HepG2 (cell line): ENCODE data around the gene SLC1A4. TPM values are rescaled to one million over a fixed set of nuclear protein-coding genes. Genes with fewer than 3 reads are reported as not detected.

ENCODE experiments used
- CBX2 ChIP-seq, 2 experiments: fragments of 200-600 bp in 1 of 2; sonication (generic); formaldehyde crosslinking in 1 of 2; IDR thresholded peaks; 2 replicates each; pipeline versions ENCODE4 v1.7.0 to v1.8.1; 2018 to 2022; ENCODE audit warnings: low read depth in 2 of 2, low read length in 1 of 2, mild to moderate bottlenecking in 1 of 2, missing genetic modification reagents in 1 of 2
- FOXA1 ChIP-seq, 2 experiments: fragments of 450-650 bp in 1 of 2; sonication (generic) in 1 of 2; formaldehyde crosslinking in 1 of 2; IDR thresholded peaks; 2 replicates each; pipeline versions ENCODE4 v1.4.0 to v1.6.1; 2016 to 2020; ENCODE audit warnings: missing genetic modification reagents in 1 of 2
- FOXA3 ChIP-seq: IDR thresholded peaks from 2 replicates; pipeline ENCODE4 v1.6.1; 2016; ENCODE audit warnings: missing genetic modification reagents, missing compliant biosample characterization
- MIER3 ChIP-seq: IDR thresholded peaks from 2 replicates; pipeline ENCODE4 v1.6.1; 2016; ENCODE audit warnings: missing compliant biosample characterization, borderline replicate concordance
- NCOA2 ChIP-seq: sonication (generic); formaldehyde crosslinking; IDR thresholded peaks from 2 replicates; pipeline ENCODE4 v1.8.0; 2022; ENCODE audit warnings: inconsistent platforms
- SP5 ChIP-seq: IDR thresholded peaks from 2 replicates; pipeline ENCODE4 v1.6.1; 2016; ENCODE audit warnings: low read depth, borderline replicate concordance
- ZFP37 ChIP-seq: sonication (generic); formaldehyde crosslinking; IDR thresholded peaks from 2 replicates; pipeline ENCODE4 v1.4.0; 2020; ENCODE audit warnings: missing genetic modification reagents, borderline replicate concordance
- ZFP41 ChIP-seq: sonication (generic); formaldehyde crosslinking; IDR thresholded peaks from 2 replicates; pipeline ENCODE4 v1.4.0; 2020; ENCODE audit warnings: mild to moderate bottlenecking, missing genetic modification reagents, borderline replicate concordance
- ZNF430 ChIP-seq: sonication (generic); formaldehyde crosslinking; IDR thresholded peaks from 2 replicates; pipeline ENCODE4 v1.9.0; 2021; ENCODE audit warnings: mild to moderate bottlenecking, missing genetic modification reagents
- polyA plus RNA-seq, 8 experiments: library from polyadenylated mRNA; depleted of rRNA in 3 of 8; stranded (reverse) in 7 of 8; unstranded in 1 of 8; fragments of >200 nt; fragmentation: Illumina TruSeq in 4 of 8; extraction: Trizol in 4 of 8; gene quantifications; 2 replicates each; pipeline versions ENCODE4 v1.2.1 to v1.2.3, GENCODE V29; 2011 to 2016; ENCODE audit warnings: low read depth in 4 of 8, missing spikeins in 1 of 8, mixed read lengths in 1 of 8; ENCODE audit not compliant: insufficient read depth in 1 of 8
- total RNA-seq, 5 experiments: library from RNA; depleted of rRNA; stranded (reverse); fragments of >200 nt; fragmentation: Illumina TruSeq; extraction: Trizol; gene quantifications; 2 replicates each; pipeline ENCODE4 v1.2.3, GENCODE V29; 2016; ENCODE audit warnings: low read depth in 1 of 5
- TF ChIP-seq, protein P1 (sequence below), 2 experiments: sonication (generic) in 1 of 2; formaldehyde crosslinking in 1 of 2; IDR thresholded peaks; 2 replicates each; pipeline versions ENCODE4 v1.6.1 to v1.9.0; 2014 to 2022; ENCODE audit warnings: antibody characterized with exemption in 1 of 2, borderline replicate concordance in 1 of 2, inconsistent platforms in 1 of 2, low read depth in 1 of 2, missing genetic modification reagents in 1 of 2
- TF ChIP-seq, protein P2 (sequence below), 2 experiments: sonication (generic) in 1 of 2; formaldehyde crosslinking in 1 of 2; IDR thresholded peaks; 2 replicates each; pipeline versions ENCODE4 v1.4.0 to v1.6.1; 2018 to 2020; ENCODE audit warnings: missing genetic modification reagents in 2 of 2, borderline replicate concordance in 1 of 2, low read depth in 1 of 2, mild to moderate bottlenecking in 1 of 2, missing biosample characterization in 1 of 2
- TF ChIP-seq, protein P3 (sequence below): sonication (generic); formaldehyde crosslinking; IDR thresholded peaks from 2 replicates; pipeline ENCODE4 v1.4.0; 2020; ENCODE audit warnings: missing genetic modification reagents

Gene SLC1A4
- total and polyA plus RNA-seq, 2 of the 13 experiments (the other 11 are each of a cell fraction or from before 2014, with no cell fraction given) = 21.0 to 39.6 TPM

DNA sequence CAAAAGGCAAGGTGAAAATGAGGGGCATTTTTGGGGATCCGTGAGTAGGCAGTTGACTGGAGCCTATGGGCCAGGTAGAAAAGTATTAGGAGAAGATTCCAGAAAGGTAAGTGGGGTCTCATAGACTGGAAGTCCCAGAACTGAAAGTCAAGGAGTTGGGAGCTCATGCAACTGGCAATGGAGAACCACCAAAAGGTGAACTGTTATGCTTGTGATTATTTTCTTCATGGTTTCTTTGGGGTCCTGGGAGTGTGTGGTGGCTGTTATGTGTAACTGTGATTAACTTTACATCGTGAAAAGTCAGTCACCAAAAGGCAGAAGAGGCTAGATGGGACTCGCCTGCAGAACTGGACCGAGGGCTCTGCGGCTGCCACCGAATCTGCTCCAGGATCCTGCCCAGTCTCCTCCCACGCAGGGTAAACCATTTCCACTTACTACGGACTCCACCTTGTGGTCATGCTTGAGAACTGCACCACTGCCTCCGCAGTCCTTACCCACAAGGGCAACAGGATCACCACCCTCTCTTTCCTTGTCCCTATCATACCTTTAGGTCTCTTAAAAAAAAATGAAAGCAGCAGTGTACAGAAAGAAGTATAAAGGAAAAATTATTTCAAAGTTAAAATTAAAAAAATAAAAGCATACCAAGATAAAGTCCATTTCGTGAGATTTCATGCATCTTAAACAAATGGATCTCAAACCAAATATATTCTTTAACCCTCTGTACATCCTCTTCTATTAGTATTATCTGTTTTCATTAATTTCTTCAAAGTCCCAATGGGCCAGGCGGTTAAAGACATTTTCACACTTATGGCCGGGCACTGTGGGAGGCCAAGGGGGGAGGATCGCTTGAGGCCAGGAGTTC is 51.4 kb downstream of the SLC1A4 start (continued):
- TF ChIP-seq, protein P1, sequence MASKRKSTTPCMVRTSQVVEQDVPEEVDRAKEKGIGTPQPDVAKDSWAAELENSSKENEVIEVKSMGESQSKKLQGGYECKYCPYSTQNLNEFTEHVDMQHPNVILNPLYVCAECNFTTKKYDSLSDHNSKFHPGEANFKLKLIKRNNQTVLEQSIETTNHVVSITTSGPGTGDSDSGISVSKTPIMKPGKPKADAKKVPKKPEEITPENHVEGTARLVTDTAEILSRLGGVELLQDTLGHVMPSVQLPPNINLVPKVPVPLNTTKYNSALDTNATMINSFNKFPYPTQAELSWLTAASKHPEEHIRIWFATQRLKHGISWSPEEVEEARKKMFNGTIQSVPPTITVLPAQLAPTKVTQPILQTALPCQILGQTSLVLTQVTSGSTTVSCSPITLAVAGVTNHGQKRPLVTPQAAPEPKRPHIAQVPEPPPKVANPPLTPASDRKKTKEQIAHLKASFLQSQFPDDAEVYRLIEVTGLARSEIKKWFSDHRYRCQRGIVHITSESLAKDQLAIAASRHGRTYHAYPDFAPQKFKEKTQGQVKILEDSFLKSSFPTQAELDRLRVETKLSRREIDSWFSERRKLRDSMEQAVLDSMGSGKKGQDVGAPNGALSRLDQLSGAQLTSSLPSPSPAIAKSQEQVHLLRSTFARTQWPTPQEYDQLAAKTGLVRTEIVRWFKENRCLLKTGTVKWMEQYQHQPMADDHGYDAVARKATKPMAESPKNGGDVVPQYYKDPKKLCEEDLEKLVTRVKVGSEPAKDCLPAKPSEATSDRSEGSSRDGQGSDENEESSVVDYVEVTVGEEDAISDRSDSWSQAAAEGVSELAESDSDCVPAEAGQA (IDR thresholded peaks at IDR 0.05; ENCODE audit: low read depth) = no peak
- TF ChIP-seq, protein P1 (CRISPR knock-in tag; IDR thresholded peaks at IDR 0.05; ENCODE audit: borderline replicate concordance) = no peak
- TF ChIP-seq NCOA2 (peak; percentile 59; the same call in 1 of the 2 replicates), FOXA3 (CRISPR knock-in tag) (peak; percentile 66), ZFP41 (CRISPR knock-in tag) (no peak), ZFP37 (CRISPR knock-in tag) (peak; percentile 45; the same call in 1 of the 2 replicates), SP5 (0 out of 2 replicates have a peak, but pooled peaks have one; percentile 43), MIER3 (CRISPR knock-in tag) (peak; percentile 73; the same call in 1 of the 2 replicates), CBX2 (IDR thresholded peaks at IDR 0.05; ENCODE audit: low read depth, low read length) (no peak), CBX2 (CRISPR knock-in tag; IDR thresholded peaks at IDR 0.05; ENCODE audit: low read depth) (no peak), FOXA1 (IDR thresholded peaks at IDR 0.05) (no peak), FOXA1 (CRISPR knock-in tag; IDR thresholded peaks at IDR 0.05) (0 out of 2 replicates have a peak, but pooled peaks have one; percentile 9), ZNF430 (CRISPR knock-in tag) (no peak)
- TF ChIP-seq, protein P2, sequence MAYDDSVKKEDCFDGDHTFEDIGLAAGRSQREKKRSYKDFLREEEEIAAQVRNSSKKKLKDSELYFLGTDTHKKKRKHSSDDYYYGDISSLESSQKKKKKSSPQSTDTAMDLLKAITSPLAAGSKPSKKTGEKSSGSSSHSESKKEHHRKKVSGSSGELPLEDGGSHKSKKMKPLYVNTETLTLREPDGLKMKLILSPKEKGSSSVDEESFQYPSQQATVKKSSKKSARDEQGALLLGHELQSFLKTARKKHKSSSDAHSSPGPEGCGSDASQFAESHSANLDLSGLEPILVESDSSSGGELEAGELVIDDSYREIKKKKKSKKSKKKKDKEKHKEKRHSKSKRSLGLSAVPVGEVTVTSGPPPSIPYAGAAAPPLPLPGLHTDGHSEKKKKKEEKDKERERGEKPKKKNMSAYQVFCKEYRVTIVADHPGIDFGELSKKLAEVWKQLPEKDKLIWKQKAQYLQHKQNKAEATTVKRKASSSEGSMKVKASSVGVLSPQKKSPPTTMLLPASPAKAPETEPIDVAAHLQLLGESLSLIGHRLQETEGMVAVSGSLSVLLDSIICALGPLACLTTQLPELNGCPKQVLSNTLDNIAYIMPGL (CRISPR knock-in tag; IDR thresholded peaks at IDR 0.05; ENCODE audit: borderline replicate concordance in 1 of 2, low read depth in 1 of 2) = peak; percentile 49 to 82; a peak in 3 of 4 replicates
- TF ChIP-seq, protein P3, sequence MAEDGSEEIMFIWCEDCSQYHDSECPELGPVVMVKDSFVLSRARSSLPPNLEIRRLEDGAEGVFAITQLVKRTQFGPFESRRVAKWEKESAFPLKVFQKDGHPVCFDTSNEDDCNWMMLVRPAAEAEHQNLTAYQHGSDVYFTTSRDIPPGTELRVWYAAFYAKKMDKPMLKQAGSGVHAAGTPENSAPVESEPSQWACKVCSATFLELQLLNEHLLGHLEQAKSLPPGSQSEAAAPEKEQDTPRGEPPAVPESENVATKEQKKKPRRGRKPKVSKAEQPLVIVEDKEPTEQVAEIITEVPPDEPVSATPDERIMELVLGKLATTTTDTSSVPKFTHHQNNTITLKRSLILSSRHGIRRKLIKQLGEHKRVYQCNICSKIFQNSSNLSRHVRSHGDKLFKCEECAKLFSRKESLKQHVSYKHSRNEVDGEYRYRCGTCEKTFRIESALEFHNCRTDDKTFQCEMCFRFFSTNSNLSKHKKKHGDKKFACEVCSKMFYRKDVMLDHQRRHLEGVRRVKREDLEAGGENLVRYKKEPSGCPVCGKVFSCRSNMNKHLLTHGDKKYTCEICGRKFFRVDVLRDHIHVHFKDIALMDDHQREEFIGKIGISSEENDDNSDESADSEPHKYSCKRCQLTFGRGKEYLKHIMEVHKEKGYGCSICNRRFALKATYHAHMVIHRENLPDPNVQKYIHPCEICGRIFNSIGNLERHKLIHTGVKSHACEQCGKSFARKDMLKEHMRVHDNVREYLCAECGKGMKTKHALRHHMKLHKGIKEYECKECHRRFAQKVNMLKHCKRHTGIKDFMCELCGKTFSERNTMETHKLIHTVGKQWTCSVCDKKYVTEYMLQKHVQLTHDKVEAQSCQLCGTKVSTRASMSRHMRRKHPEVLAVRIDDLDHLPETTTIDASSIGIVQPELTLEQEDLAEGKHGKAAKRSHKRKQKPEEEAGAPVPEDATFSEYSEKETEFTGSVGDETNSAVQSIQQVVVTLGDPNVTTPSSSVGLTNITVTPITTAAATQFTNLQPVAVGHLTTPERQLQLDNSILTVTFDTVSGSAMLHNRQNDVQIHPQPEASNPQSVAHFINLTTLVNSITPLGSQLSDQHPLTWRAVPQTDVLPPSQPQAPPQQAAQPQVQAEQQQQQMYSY (CRISPR knock-in tag) = no peak
